PC-3 (cell line): ENCODE data around the gene SLAMF1. TPM values are rescaled to one million over a fixed set of nuclear protein-coding genes. Genes with fewer than 3 reads are reported as not detected.

ENCODE experiments used
- ATAC-seq: fragments of 200-7000 bp; cut with Tn5 transposase; 2 replicates; pipeline ENCODE4 v1.9.1; 2020; ENCODE audit warnings: mild to moderate bottlenecking, moderate library complexity
- BruUV-seq: library from RNA; stranded (reverse); fragments of 400-500 nt; replicated peaks from 2 replicates; lab custom pipeline; 2021; lab: Mats Ljungman, UMichigan
- CTCF ChIA-PET: fragments of 300-600 bp; sonication (Branson Sonifier 250); formaldehyde crosslinking; loops from one replicate; lab custom pipeline; 2022; ENCODE audit warnings: antibody characterized with exemption; lab: Charles Lee
- POLR2A ChIA-PET: fragments of 300-600 bp; sonication (Branson Sonifier 250); formaldehyde crosslinking; loops from one replicate; lab custom pipeline; 2022; ENCODE audit warnings: antibody characterized with exemption; ENCODE audit not compliant: unreplicated experiment; lab: Charles Lee
- DNase-seq: peaks from one replicate; pipeline ENCODE4 v3.0.0-alpha.2; 2015
- H2AFZ ChIP-seq: fragments of 300-600 bp; sonication (generic); 2 replicates; pipeline ENCODE4 v1.6.0; 2016; ENCODE audit warnings: antibody characterized with exemption, low read length
- H3F3A ChIP-seq: fragments of 300-600 bp; sonication (generic); one replicate; pipeline ENCODE4 v1.6.0; 2017; ENCODE audit warnings: antibody characterized with exemption, low read length, control low read depth, mild to moderate bottlenecking; ENCODE audit not compliant: unreplicated experiment
- H3K27ac ChIP-seq: fragments of 300-600 bp; sonication (generic); 2 replicates; pipeline ENCODE4 v1.5.1; 2016; ENCODE audit warnings: mild to moderate bottlenecking, low read length
- H3K27me3 ChIP-seq: fragments of 300-600 bp; sonication (generic); 2 replicates; pipeline ENCODE4 v1.6.1; 2016; ENCODE audit warnings: low read length, mixed read lengths
- H3K36me3 ChIP-seq: fragments of 300-600 bp; sonication (generic); 2 replicates; pipeline ENCODE4 v1.6.1; 2016; ENCODE audit warnings: low read depth, mixed run types, low read length, mixed read lengths
- H3K4me1 ChIP-seq: fragments of 300-600 bp; sonication (generic); 2 replicates; pipeline ENCODE4 v1.5.1; 2016; ENCODE audit warnings: low read length; ENCODE audit not compliant: insufficient read depth
- H3K4me2 ChIP-seq: fragments of 300-600 bp; sonication (generic); 2 replicates; pipeline ENCODE4 v1.6.0; 2016; ENCODE audit warnings: low read length
- H3K4me3 ChIP-seq: fragments of 300-600 bp; sonication (generic); 2 replicates; pipeline ENCODE4 v1.5.1; 2016; ENCODE audit warnings: mild to moderate bottlenecking, low read length, mixed read lengths
- H3K79me2 ChIP-seq: fragments of 300-600 bp; sonication (generic); 2 replicates; pipeline ENCODE4 v1.6.1; 2017; ENCODE audit warnings: low read length, mixed read lengths
- H3K9ac ChIP-seq: fragments of 300-600 bp; sonication (generic); 2 replicates; pipeline ENCODE4 v1.6.0; 2016; ENCODE audit warnings: mild to moderate bottlenecking, low read length
- H3K9me2 ChIP-seq: fragments of 300-600 bp; sonication (generic); replicated peaks from 2 replicates; pipeline ENCODE4 v1.6.1; 2016; ENCODE audit warnings: mixed run types, low read length, mixed read lengths
- H3K9me3 ChIP-seq: fragments of 300-600 bp; sonication (generic); 2 replicates; pipeline ENCODE4 v1.6.1; 2016; ENCODE audit warnings: low read length, mixed read lengths
- H4K20me1 ChIP-seq: fragments of 300-600 bp; sonication (generic); 2 replicates; pipeline ENCODE4 v1.6.1; 2016; ENCODE audit warnings: low read length, mixed read lengths
- EZH2 ChIP-seq: fragments of 300-600 bp; sonication (generic); IDR thresholded peaks from one replicate; pipeline ENCODE4 v1.6.1; 2017; ENCODE audit warnings: antibody characterized with exemption, mild to moderate bottlenecking, low read length; ENCODE audit not compliant: unreplicated experiment
- EZH2phosphoT487 ChIP-seq: fragments of 300-600 bp; sonication (generic); IDR thresholded peaks from 2 replicates; pipeline ENCODE4 v1.6.1; 2018; ENCODE audit warnings: mild to moderate bottlenecking, antibody characterized with exemption, low read length, borderline replicate concordance
- intact Hi-C: fragments of 100-400 bp; cut with micrococcal nuclease; formaldehyde crosslinking; loops from 2 replicates; pipeline ENCODE4 v1.9.0; 2023
- total RNA-seq: library from RNA; depleted of rRNA; stranded (reverse); fragments of >200 nt; gene quantifications from 2 replicates; pipeline ENCODE4 v1.2.3, GENCODE V29; 2014
- TF ChIP-seq, protein P1 (sequence below): fragments of 300-600 bp; sonication (generic); conservative IDR thresholded peaks from 2 replicates; pipeline ENCODE4 v1.5.1; 2017; ENCODE audit warnings: antibody characterized with exemption, low read depth, mild to moderate bottlenecking, low read length

The SLAMF1 gene
- total RNA-seq, 1 experiment from 2014 or later: not detected

DNA sequence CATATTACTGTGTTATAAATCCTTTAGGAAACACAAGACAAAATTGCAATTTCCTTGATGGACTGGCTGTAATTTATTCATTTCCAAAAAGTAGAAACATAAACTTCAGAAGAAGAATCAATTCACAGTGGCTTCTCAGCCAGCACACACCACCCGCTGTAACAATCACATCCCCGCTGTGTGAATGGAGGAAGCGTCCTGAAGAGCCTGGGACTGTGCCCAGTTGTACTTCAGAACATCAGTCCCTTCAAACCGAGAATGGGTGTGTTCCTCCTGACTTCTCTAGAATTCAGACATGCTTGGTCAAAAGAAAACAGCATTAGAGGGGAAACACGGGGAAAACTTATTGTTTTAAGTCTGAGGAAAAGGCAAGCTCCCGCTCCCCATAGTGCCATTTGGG lies 38.8 kb downstream of the SLAMF1 start:
- ChIA-PET POLR2A (no interaction called here), CTCF (no interaction called here)
- intact Hi-C loops: no loop called here
- Histone ChIP-seq H3K9me2 (no peaks in the 10 kb centered on the region), H3K27me3 (peaks cover 54% of the 10 kb centered on the region), H3K9ac (no peak overlapping the region), H3F3A (no peaks in the 10 kb centered on the region), H3K4me1 (no peaks in the 10 kb centered on the region), H3K36me3 (no peaks in the 10 kb centered on the region), H3K4me2 (no peak overlapping the region), H3K9me3 (no peaks in the 10 kb centered on the region), H3K27ac (no peak overlapping the region), H3K79me2 (no peaks in the 10 kb centered on the region), H3K4me3 (no peak overlapping the region), H2AFZ (no peak overlapping the region), H4K20me1 (0 out of 2 replicates have a peak, but pooled peaks cover 3% of the 10 kb centered on the region)
- TF ChIP-seq EZH2: no peak
- no peak for TF ChIP-seq EZH2phosphoT487
- TF ChIP-seq, protein P1, sequence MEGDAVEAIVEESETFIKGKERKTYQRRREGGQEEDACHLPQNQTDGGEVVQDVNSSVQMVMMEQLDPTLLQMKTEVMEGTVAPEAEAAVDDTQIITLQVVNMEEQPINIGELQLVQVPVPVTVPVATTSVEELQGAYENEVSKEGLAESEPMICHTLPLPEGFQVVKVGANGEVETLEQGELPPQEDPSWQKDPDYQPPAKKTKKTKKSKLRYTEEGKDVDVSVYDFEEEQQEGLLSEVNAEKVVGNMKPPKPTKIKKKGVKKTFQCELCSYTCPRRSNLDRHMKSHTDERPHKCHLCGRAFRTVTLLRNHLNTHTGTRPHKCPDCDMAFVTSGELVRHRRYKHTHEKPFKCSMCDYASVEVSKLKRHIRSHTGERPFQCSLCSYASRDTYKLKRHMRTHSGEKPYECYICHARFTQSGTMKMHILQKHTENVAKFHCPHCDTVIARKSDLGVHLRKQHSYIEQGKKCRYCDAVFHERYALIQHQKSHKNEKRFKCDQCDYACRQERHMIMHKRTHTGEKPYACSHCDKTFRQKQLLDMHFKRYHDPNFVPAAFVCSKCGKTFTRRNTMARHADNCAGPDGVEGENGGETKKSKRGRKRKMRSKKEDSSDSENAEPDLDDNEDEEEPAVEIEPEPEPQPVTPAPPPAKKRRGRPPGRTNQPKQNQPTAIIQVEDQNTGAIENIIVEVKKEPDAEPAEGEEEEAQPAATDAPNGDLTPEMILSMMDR: no peak
- ATAC-seq (no peak), DNase-seq (no peak)
- no TSS peak for BruUV-seq

DNA sequence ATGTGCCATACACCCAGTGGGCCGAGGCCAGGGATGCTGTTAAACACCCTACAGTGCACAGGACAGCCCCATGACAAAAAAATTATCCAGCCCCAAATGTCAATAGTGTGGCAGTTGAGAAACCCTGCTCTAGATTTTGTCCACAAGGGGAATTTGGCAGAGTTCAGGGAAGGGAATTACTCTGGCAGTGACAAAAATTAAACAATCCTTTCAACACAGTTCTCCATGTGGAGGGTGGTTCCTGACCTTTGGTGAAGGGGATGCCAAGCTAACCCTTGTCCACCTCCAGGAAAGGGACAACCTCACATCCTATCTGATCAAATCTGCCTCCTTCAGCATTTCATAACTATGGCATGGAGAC lies 39.2 kb downstream of the SLAMF1 start:
- ChIA-PET POLR2A (no interaction called here), CTCF (no interaction called here)
- Histone ChIP-seq H3K27me3 (peaks cover 50% of the 10 kb centered on the region), H3K9me2 (no peaks in the 10 kb centered on the region), H3K27ac (no peak overlapping the region), H3K79me2 (no peaks in the 10 kb centered on the region), H4K20me1 (0 out of 2 replicates have a peak, but pooled peaks cover 1% of the 10 kb centered on the region), H3K4me2 (no peak overlapping the region), H3K4me3 (no peak overlapping the region), H3K36me3 (no peaks in the 10 kb centered on the region), H3K9me3 (no peaks in the 10 kb centered on the region), H3F3A (no peaks in the 10 kb centered on the region), H3K9ac (no peak overlapping the region), H3K4me1 (no peaks in the 10 kb centered on the region), H2AFZ (no peak overlapping the region)
- intact Hi-C loops: loop anchor here (1.0 to 2.0 kb wide), 3 partner anchors 63 to 179 kb away; no protein-coding TSS in a partner anchor
- DNase-seq: no peak
- no TSS peak for BruUV-seq
- ATAC-seq: no peak
- TF ChIP-seq EZH2phosphoT487: no peak
- TF ChIP-seq, protein P1: no peak
- TF ChIP-seq EZH2: no peak

DNA sequence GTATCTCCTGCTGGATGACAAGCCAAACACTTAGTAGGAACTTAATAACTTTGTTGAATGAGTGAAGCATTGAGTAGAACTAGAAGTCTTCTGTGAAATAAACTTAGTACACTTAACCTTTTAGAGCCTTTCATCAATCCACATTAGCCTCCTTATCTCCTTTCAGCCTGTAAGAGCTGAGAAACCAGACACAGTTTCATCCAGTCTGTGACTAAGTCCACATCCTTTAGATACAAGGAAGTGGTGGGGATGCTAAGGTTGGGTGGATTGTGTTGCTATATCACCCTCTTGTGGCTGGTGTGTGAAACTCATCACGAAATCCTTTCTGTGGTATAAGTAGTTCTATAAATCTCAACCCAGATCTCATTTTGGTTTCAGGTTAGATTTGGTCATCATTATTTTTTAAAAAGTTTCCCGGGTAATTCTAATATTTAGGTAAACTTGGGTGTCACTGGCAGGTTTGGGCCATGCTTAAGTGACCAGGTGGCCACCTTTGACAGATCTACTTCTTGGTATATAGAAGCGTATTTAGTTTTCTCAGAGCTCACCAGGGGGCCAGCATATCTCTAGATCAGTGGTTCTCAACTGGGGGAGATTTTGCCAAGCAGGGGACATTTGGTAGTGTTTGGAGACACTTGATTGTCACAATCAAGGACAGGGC lies 39.7 kb downstream of the SLAMF1 start:
- Histone ChIP-seq H3K4me1 (no peaks in the 10 kb centered on the region), H3K9me3 (no peaks in the 10 kb centered on the region), H3K9ac (no peak overlapping the region), H4K20me1 (no peaks in the 10 kb centered on the region), H3K79me2 (no peaks in the 10 kb centered on the region), H3F3A (no peaks in the 10 kb centered on the region), H3K9me2 (no peaks in the 10 kb centered on the region), H3K27ac (no peak overlapping the region), H2AFZ (no peak overlapping the region), H3K36me3 (no peaks in the 10 kb centered on the region), H3K4me2 (no peak overlapping the region), H3K4me3 (no peak overlapping the region), H3K27me3 (peaks cover 45% of the 10 kb centered on the region)
- intact Hi-C loops: loop anchor here (1.0 to 2.0 kb wide), 3 partner anchors 62 to 179 kb away; no protein-coding TSS in a partner anchor
- DNase-seq: peak; percentile 88
- CTCF ChIA-PET: interaction anchor here (0.6 kb wide), 1 partner anchor 1076 kb away, joined by 3 read pairs; no protein-coding TSS in a partner anchor
- no TSS peak for BruUV-seq
- ATAC-seq: peak; percentile 97
- no peak for TF ChIP-seq EZH2phosphoT487
- TF ChIP-seq, protein P1: peak; percentile 95
- no peak for TF ChIP-seq EZH2
- POLR2A ChIA-PET: no interaction called here
